IMR-90 (cell line): ENCODE measurements around the gene ECPAS. TPM values are rescaled to one million over a fixed set of nuclear protein-coding genes. Genes with fewer than 3 reads are reported as not detected.
"Not testable (repeated sequence)": the region's sequence is repeated elsewhere in the genome, so short reads cannot be mapped to it uniquely, and the experiment has no call there.

Source experiments
- ATAC-seq: fragments of 200-7000 bp; cut with Tn5 transposase; 2 replicates; pipeline ENCODE4 v1.9.1; 2020; ENCODE audit warnings: low read depth, mild to moderate bottlenecking, moderate library complexity
- BruUV-seq: library from RNA; stranded (reverse); fragments of 400-500 nt; replicated peaks from 2 replicates; lab custom pipeline; 2021; lab: Mats Ljungman, UMichigan
- CTCF ChIA-PET: fragments of 300-600 bp; formaldehyde crosslinking; extraction: SDS; loops from one replicate; lab custom pipeline; 2021; ENCODE audit warnings: antibody characterized with exemption; lab: Yijun Ruan, JAX
- POLR2A ChIA-PET: fragments of 300-600 bp; sonication (Branson Sonifier 250); formaldehyde crosslinking; loops from one replicate; lab custom pipeline; 2022; ENCODE audit warnings: antibody characterized with exemption; ENCODE audit not compliant: unreplicated experiment; lab: Charles Lee
- DNase-seq: peaks from one replicate; pipeline ENCODE4 v3.0.0; 2013
- H2AFZ ChIP-seq: replicated peaks from 2 replicates; pipeline ENCODE3; 2013; ENCODE audit warnings: low read length, mild to moderate bottlenecking; ENCODE audit not compliant: poor library complexity
- H2AK5ac ChIP-seq: 2 replicates; pipeline ENCODE4 v1.6.1; 2013; ENCODE audit warnings: low read depth, low read length, inconsistent platforms
- H2AK9ac ChIP-seq: replicated peaks from 2 replicates; pipeline ENCODE3; 2013; ENCODE audit warnings: mild to moderate bottlenecking, low read depth, low read length, moderate library complexity; ENCODE audit not compliant: poor library complexity
- H2BK120ac ChIP-seq: 2 replicates; pipeline ENCODE4 v1.6.1; 2013; ENCODE audit warnings: low read depth, low read length, inconsistent platforms
- H2BK15ac ChIP-seq: 3 replicates; pipeline ENCODE4 v1.6.1; 2013; ENCODE audit warnings: low read depth, low read length, inconsistent platforms
- H2BK20ac ChIP-seq: 2 replicates; pipeline ENCODE4 v1.6.1; 2013; ENCODE audit warnings: low read depth, mild to moderate bottlenecking, inconsistent platforms, low read length, moderate library complexity
- H2BK5ac ChIP-seq: 2 replicates; pipeline ENCODE4 v1.6.1; 2013; ENCODE audit warnings: mild to moderate bottlenecking, low read depth, low read length, inconsistent platforms; ENCODE audit not compliant: poor library complexity, severe bottlenecking
- H3K14ac ChIP-seq: replicated peaks from 2 replicates; pipeline ENCODE4 v1.6.1; 2013; ENCODE audit warnings: low read depth, low read length, inconsistent platforms
- H3K18ac ChIP-seq: 2 replicates; pipeline ENCODE4 v1.6.1; 2013; ENCODE audit warnings: low read depth, low read length, control low read depth
- H3K23ac ChIP-seq: 2 replicates; pipeline ENCODE4 v1.6.1; 2013; ENCODE audit warnings: low read depth, low read length, inconsistent platforms
- H3K27ac ChIP-seq: 2 replicates; pipeline ENCODE4 v1.5.1; 2013; ENCODE audit warnings: mild to moderate bottlenecking, control low read depth, low read length; ENCODE audit not compliant: insufficient read depth
- H3K27me3 ChIP-seq: 2 replicates; pipeline ENCODE4 v1.6.1; 2013; ENCODE audit warnings: low read length; ENCODE audit not compliant: control insufficient read depth, insufficient read depth
- H3K36me3 ChIP-seq: 2 replicates; pipeline ENCODE4 v1.6.1; 2013; ENCODE audit warnings: low read length, mixed read lengths; ENCODE audit not compliant: control insufficient read depth, insufficient read depth
- H3K4ac ChIP-seq: 2 replicates; pipeline ENCODE4 v1.6.1; 2013; ENCODE audit warnings: low read depth, low read length, inconsistent platforms
- H3K4me1 ChIP-seq: 2 replicates; pipeline ENCODE4 v1.6.1; 2013; ENCODE audit warnings: low read length, mixed read lengths; ENCODE audit not compliant: control insufficient read depth, insufficient read depth
- H3K4me2 ChIP-seq: 2 replicates; pipeline ENCODE4 v1.6.1; 2013; ENCODE audit warnings: low read depth, mild to moderate bottlenecking, control low read depth, low read length, moderate library complexity
- H3K4me3 ChIP-seq: 2 replicates; pipeline ENCODE4 v1.5.1; 2013; ENCODE audit warnings: low read depth, mild to moderate bottlenecking, control low read depth, low read length, moderate library complexity; ENCODE audit not compliant: insufficient read depth
- H3K56ac ChIP-seq: 2 replicates; pipeline ENCODE4 v1.6.1; 2013; ENCODE audit warnings: low read length, inconsistent platforms; ENCODE audit not compliant: insufficient read depth; ENCODE audit errors: extremely low read depth
- H3K79me1 ChIP-seq, 2 experiments: 2 replicates each; pipeline ENCODE4 v1.6.1; 2013; ENCODE audit warnings: low read length in 2 of 2, inconsistent platforms in 1 of 2, low read depth in 1 of 2
- H3K9ac ChIP-seq: 2 replicates; pipeline ENCODE4 v1.6.1; 2013; ENCODE audit warnings: low read depth, low read length, control low read depth
- H3K9me1 ChIP-seq: 2 replicates; pipeline ENCODE4 v1.6.1; 2013; ENCODE audit warnings: low read length, inconsistent platforms; ENCODE audit not compliant: insufficient read depth
- H3K9me3 ChIP-seq: 2 replicates; pipeline ENCODE4 v1.6.1; 2013; ENCODE audit warnings: low read length; ENCODE audit not compliant: control insufficient read depth, insufficient read depth
- H4K20me1 ChIP-seq: 2 replicates; pipeline ENCODE4 v1.6.1; 2013; ENCODE audit warnings: low read length, inconsistent platforms; ENCODE audit not compliant: insufficient read depth
- H4K5ac ChIP-seq: 2 replicates; pipeline ENCODE4 v1.6.1; 2013; ENCODE audit warnings: mild to moderate bottlenecking, low read depth, low read length, control low read depth
- H4K8ac ChIP-seq, 2 experiments: 2 replicates each; pipeline ENCODE4 v1.6.1; 2013; ENCODE audit warnings: low read depth in 2 of 2, low read length in 2 of 2, control low read depth in 1 of 2, inconsistent platforms in 1 of 2
- H4K91ac ChIP-seq: 2 replicates; pipeline ENCODE4 v1.6.1; 2013; ENCODE audit warnings: low read depth, low read length, inconsistent platforms; ENCODE audit not compliant: insufficient read depth
- CEBPB ChIP-seq: IDR thresholded peaks from 2 replicates; pipeline ENCODE4 v1.6.1; 2012; ENCODE audit warnings: low read depth, low read length, improper control_type of control experiment
- CHD1 ChIP-seq: IDR thresholded peaks from 2 replicates; pipeline ENCODE4 v1.6.1; 2012; ENCODE audit warnings: low read depth, low read length, improper control_type of control experiment
- SMC3 ChIP-seq: fragments of 150-350 bp; IDR thresholded peaks from 2 replicates; pipeline ENCODE4 v1.6.1; 2016; ENCODE audit warnings: low read depth, mild to moderate bottlenecking, antibody characterized with exemption, low read length, moderate library complexity
- WGBS, 2 experiments: methylation state at CpG; one replicate each; pipeline versions ENCODE4 v1.1.5 to v1.1.7; 2013; ENCODE audit warnings: missing lambda C conversion rate in 2 of 2; ENCODE audit not compliant: insufficient read length in 1 of 2; ENCODE audit errors: extremely low coverage in 2 of 2; 5-methylcytosine and 5-hydroxymethylcytosine counted together
- dilution Hi-C: fragments of 300-500 bp; cut with HindIII; formaldehyde crosslinking; loops from one replicate; pipeline ENCODE4 v1.14.3; 2018; ENCODE audit warnings: low sequenced_read_pairs; ENCODE audit not compliant: unreplicated experiment
- in situ Hi-C: fragments of 300-500 bp; cut with MboI; formaldehyde crosslinking; loops from 3 replicates; pipeline ENCODE4 v1.14.3; 2019; ENCODE audit warnings: low sequenced_read_pairs, inconsistent platforms, mixed read lengths
- intact Hi-C: fragments of 100-400 bp; cut with micrococcal nuclease; formaldehyde crosslinking; loops from 2 replicates; pipeline ENCODE4 v1.10.0; 2022
- polyA plus RNA-seq, 3 experiments: library from polyadenylated mRNA; depleted of rRNA; stranded (reverse); fragments of >200 nt; gene quantifications; 2 replicates each; pipeline ENCODE4 v1.2.3, GENCODE V29; 2012; ENCODE audit warnings: low replicate concordance in 1 of 3
- total RNA-seq: library from RNA; depleted of rRNA; stranded (reverse); fragments of >200 nt; gene quantifications from 2 replicates; pipeline ENCODE4 v1.2.3, GENCODE V29; 2012
- TF ChIP-seq, protein P1 (sequence below): fragments of 150-350 bp; IDR thresholded peaks from 2 replicates; pipeline ENCODE4 v1.6.1; 2016; ENCODE audit warnings: low read depth, mild to moderate bottlenecking, low read length, moderate library complexity, borderline replicate concordance
- TF ChIP-seq, protein P2 (sequence below): fragments of 150-350 bp; IDR thresholded peaks from 2 replicates; pipeline ENCODE4 v1.6.1; 2017; ENCODE audit warnings: mild to moderate bottlenecking, antibody characterized with exemption, low read length, low read depth

ECPAS gene
- total and polyA plus RNA-seq, 2 of the 4 experiments (the other 2 are of a cell fraction) = 20.1 to 54.8 TPM

DNA sequence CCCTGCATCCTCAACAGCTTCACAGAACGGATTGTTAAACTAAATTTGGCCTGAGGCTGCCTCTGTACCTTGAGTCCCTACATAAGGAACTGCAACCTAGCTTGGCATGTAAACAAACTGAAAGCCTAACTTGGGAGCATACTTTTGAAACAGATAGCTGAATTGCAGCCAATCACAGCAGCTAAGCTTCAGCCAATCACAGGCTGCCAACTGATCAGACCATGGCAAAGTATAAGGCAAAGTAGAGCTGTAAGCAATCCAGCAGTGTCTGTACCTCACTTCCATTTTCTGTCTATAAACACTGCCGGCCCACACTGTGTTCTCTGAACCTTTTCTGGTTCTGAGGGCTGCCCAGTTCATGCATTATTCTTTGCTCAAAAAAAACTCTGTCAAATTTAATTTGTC, 31.9 kb upstream of the ECPAS start (continued):
- no peak for TF ChIP-seq SMC3
- TF ChIP-seq CHD1 = no peak

DNA sequence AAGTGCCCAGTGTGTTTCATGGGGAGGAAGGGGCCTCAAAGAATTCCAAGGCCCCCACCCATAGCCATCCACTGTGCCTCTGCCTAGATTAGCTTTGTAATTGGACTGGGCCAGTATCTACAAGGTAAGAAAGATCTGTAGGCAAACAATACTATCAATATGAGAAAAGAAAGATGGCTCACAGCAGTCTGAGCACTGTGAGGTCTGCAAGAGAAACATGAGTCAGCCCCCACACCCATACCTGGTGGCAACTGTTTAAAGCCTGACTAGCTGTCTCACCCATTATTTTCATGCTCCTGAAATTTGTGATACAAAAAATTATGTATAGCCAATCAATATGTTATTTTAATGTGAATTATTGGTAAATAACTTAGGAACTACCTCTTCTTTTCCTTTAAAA, 30.8 kb upstream of the ECPAS start:
- POLR2A ChIA-PET = no interaction called here
- no peak overlapping the region for H3K27ac ChIP-seq

DNA sequence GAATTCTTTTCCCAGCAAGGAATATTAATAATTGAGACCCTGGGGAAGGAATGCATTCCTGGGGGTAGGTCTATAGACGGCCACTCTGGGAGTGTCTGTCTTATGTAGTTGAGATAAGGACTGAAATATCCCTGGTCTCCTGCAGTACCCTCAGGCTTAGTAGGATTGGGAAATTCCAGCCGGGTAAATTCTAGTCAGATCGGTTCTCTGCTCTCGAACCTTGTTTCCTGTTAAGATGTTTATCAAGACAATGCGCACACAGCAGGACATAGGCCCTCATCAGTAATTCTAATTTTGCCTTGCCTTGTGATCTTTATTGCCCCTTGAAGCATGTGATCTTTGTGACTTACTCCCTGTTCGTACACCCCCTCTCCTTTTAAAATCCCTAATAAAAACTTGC, 27.4 kb upstream of the ECPAS start:
- H3K56ac ChIP-seq, H4K20me1 ChIP-seq, H3K79me1 ChIP-seq, H3K4ac ChIP-seq, H3K23ac ChIP-seq, BruUV-seq, H3K27ac ChIP-seq, H4K8ac ChIP-seq, H2BK5ac ChIP-seq, H2AK5ac ChIP-seq, H3K9ac ChIP-seq, H3K27me3 ChIP-seq, H3K14ac ChIP-seq, H2AFZ ChIP-seq, POLR2A ChIA-PET, H3K9me3 ChIP-seq, H4K5ac ChIP-seq, in situ Hi-C loops, CTCF ChIA-PET, H3K36me3 ChIP-seq, ATAC-seq, H3K18ac ChIP-seq, DNase-seq, H3K4me3 ChIP-seq, H2BK120ac ChIP-seq, H3K9me1 ChIP-seq, H3K4me2 ChIP-seq, H2BK20ac ChIP-seq, H4K91ac ChIP-seq, H2BK15ac ChIP-seq, H3K4me1 ChIP-seq, H2AK9ac ChIP-seq, dilution Hi-C loops: not testable (repeated sequence)
- intact Hi-C loops = loop anchor here (5.0 kb wide), 1 partner anchor 776 kb away; no protein-coding TSS in a partner anchor
- 85% methylated on average over 3 of the region's 6 CpGs; no CpG with 5 or more reads in 1 of the 2 experiments for WGBS, 2 experiments

More for the DNA sequence above, 30.8 kb upstream of the ECPAS start:
- dilution Hi-C loops (no loop called here), intact Hi-C loops (loop anchor here (5.0 kb wide), 1 partner anchor 772 kb away; no protein-coding TSS in a partner anchor), in situ Hi-C loops (no loop called here)
- CTCF ChIA-PET = no interaction called here
- Histone ChIP-seq H3K36me3 (no peaks in the 10 kb centered on the region), H3K14ac (no peak overlapping the region), H4K5ac (no peak overlapping the region), H2AK9ac (no peak overlapping the region), H3K18ac (no peak overlapping the region), H2AK5ac (no peak overlapping the region), H4K8ac (no peak overlapping the region), H4K91ac (no peak overlapping the region), H3K79me1 (no peaks in the 10 kb centered on the region), H2AFZ (no peak overlapping the region), H3K4ac (no peak overlapping the region), H3K4me2 (no peak overlapping the region), H3K23ac (no peak overlapping the region), H2BK20ac (no peak overlapping the region), H3K56ac (no peak overlapping the region), H2BK120ac (no peak overlapping the region), H3K4me3 (no peak overlapping the region), H2BK5ac (no peak overlapping the region), H3K9me3 (no peaks in the 10 kb centered on the region; the same call in 1 of the 2 replicates), H3K27me3 (no peaks in the 10 kb centered on the region; the same call in none of the 2 replicates), H4K20me1 (no peaks in the 10 kb centered on the region), H2BK15ac (no peak overlapping the region), H3K4me1 (no peaks in the 10 kb centered on the region), H3K9ac (no peak overlapping the region), H3K9me1 (no peaks in the 10 kb centered on the region)
- ATAC-seq (no peak), DNase-seq (no peak)
- no peak for TF ChIP-seq CEBPB
- TF ChIP-seq, protein P1, sequence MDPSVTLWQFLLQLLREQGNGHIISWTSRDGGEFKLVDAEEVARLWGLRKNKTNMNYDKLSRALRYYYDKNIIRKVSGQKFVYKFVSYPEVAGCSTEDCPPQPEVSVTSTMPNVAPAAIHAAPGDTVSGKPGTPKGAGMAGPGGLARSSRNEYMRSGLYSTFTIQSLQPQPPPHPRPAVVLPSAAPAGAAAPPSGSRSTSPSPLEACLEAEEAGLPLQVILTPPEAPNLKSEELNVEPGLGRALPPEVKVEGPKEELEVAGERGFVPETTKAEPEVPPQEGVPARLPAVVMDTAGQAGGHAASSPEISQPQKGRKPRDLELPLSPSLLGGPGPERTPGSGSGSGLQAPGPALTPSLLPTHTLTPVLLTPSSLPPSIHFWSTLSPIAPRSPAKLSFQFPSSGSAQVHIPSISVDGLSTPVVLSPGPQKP = no peak
- TF ChIP-seq, protein P2, sequence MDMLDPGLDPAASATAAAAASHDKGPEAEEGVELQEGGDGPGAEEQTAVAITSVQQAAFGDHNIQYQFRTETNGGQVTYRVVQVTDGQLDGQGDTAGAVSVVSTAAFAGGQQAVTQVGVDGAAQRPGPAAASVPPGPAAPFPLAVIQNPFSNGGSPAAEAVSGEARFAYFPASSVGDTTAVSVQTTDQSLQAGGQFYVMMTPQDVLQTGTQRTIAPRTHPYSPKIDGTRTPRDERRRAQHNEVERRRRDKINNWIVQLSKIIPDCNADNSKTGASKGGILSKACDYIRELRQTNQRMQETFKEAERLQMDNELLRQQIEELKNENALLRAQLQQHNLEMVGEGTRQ = no peak
- BruUV-seq = no TSS peak
